HepG2 (cell line): Measurements from ENCODE around the gene HEATR1. TPM values are rescaled to one million over a fixed set of nuclear protein-coding genes. Genes with fewer than 3 reads are reported as not detected.

Experiments
- HOXA9 ChIP-seq: sonication (generic); formaldehyde crosslinking; IDR thresholded peaks from 2 replicates; pipeline ENCODE4 v1.8.1; 2022; ENCODE audit warnings: missing genetic modification reagents, mild to moderate bottlenecking, moderate library complexity, borderline replicate concordance
- RARA ChIP-seq: IDR thresholded peaks from 2 replicates; pipeline ENCODE4 v1.6.1; 2016; ENCODE audit warnings: missing genetic modification reagents, missing compliant biosample characterization
- RELA ChIP-seq: sonication (generic); formaldehyde crosslinking; IDR thresholded peaks from 2 replicates; pipeline ENCODE4 v1.4.0; 2020; ENCODE audit warnings: missing genetic modification reagents
- TEAD3 ChIP-seq: optimal IDR thresholded peaks from 2 replicates; pipeline ENCODE3; 2016; ENCODE audit warnings: borderline replicate concordance
- polyA plus RNA-seq, 8 experiments: library from polyadenylated mRNA; depleted of rRNA in 3 of 8; stranded (reverse) in 7 of 8; unstranded in 1 of 8; fragments of >200 nt; fragmentation: Illumina TruSeq in 4 of 8; extraction: Trizol in 4 of 8; gene quantifications; 2 replicates each; pipeline versions ENCODE4 v1.2.1 to v1.2.3, GENCODE V29; 2011 to 2016; ENCODE audit warnings: low read depth in 4 of 8, missing spikeins in 1 of 8, mixed read lengths in 1 of 8; ENCODE audit not compliant: insufficient read depth in 1 of 8
- total RNA-seq, 5 experiments: library from RNA; depleted of rRNA; stranded (reverse); fragments of >200 nt; fragmentation: Illumina TruSeq; extraction: Trizol; gene quantifications; 2 replicates each; pipeline ENCODE4 v1.2.3, GENCODE V29; 2016; ENCODE audit warnings: low read depth in 1 of 5
- TF ChIP-seq, protein P1 (sequence below): sonication (generic); formaldehyde crosslinking; IDR thresholded peaks from 2 replicates; pipeline ENCODE4 v1.4.0; 2020; ENCODE audit warnings: mild to moderate bottlenecking, missing genetic modification reagents
- TF ChIP-seq, protein P2 (sequence below): sonication (generic); formaldehyde crosslinking; IDR thresholded peaks from 2 replicates; pipeline ENCODE4 v1.4.0; 2020; ENCODE audit warnings: missing genetic modification reagents, mild to moderate bottlenecking, borderline replicate concordance
- TF ChIP-seq, protein P3 (sequence below): sonication (generic); formaldehyde crosslinking; IDR thresholded peaks from 2 replicates; pipeline ENCODE4 v1.5.1; 2020; ENCODE audit warnings: missing genetic modification reagents, mild to moderate bottlenecking, borderline replicate concordance
- TF ChIP-seq, protein P4 (sequence below): sonication (generic); formaldehyde crosslinking; conservative IDR thresholded peaks from 2 replicates; pipeline ENCODE4 v1.4.0; 2020; ENCODE audit warnings: mild to moderate bottlenecking, missing genetic modification reagents, moderate library complexity
- TF ChIP-seq, protein P5 (sequence below): IDR thresholded peaks from 2 replicates; pipeline ENCODE4 v1.6.1; 2012; ENCODE audit warnings: low read depth, low read length, improper control_type of control experiment

Gene HEATR1
- total and polyA plus RNA-seq, 2 of the 13 experiments (the other 11 are each of a cell fraction or from before 2014, with no cell fraction given): 10.2 to 45.8 TPM

DNA sequence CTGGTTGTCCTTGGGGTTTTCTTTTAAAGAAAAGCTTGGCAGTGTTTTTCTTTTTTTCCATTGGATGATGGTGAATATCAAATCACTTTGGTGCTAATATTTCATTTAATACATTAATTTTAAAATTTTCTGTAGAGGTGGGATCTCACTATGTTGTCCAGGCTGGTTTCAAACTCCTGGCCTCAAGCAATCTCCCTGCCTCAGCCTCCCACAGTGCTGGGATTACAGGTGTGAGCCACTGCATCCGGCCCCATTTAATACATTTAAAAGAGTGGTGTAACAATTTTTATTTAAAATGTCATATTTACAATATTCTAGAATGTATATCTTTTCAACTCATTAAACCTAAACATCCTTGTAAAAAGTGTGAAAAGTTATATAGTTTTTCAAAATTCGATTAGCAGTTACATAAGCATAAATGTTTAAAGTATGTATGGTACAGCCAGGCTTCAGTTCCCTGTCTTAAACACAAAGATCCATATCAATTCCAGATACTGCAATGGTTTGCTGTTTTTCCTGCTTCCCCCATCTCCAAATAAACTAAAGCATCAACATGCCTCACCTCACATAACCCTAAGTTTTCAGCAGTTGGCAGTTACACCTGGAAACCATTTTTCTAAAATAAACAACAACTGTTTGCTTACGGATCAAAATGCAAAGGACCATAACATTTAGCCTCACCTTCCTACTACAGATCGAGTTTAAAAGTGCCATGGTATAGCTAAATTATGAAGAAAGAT, 89.4 kb downstream of the HEATR1 start (continued):
- TF ChIP-seq, protein P1, sequence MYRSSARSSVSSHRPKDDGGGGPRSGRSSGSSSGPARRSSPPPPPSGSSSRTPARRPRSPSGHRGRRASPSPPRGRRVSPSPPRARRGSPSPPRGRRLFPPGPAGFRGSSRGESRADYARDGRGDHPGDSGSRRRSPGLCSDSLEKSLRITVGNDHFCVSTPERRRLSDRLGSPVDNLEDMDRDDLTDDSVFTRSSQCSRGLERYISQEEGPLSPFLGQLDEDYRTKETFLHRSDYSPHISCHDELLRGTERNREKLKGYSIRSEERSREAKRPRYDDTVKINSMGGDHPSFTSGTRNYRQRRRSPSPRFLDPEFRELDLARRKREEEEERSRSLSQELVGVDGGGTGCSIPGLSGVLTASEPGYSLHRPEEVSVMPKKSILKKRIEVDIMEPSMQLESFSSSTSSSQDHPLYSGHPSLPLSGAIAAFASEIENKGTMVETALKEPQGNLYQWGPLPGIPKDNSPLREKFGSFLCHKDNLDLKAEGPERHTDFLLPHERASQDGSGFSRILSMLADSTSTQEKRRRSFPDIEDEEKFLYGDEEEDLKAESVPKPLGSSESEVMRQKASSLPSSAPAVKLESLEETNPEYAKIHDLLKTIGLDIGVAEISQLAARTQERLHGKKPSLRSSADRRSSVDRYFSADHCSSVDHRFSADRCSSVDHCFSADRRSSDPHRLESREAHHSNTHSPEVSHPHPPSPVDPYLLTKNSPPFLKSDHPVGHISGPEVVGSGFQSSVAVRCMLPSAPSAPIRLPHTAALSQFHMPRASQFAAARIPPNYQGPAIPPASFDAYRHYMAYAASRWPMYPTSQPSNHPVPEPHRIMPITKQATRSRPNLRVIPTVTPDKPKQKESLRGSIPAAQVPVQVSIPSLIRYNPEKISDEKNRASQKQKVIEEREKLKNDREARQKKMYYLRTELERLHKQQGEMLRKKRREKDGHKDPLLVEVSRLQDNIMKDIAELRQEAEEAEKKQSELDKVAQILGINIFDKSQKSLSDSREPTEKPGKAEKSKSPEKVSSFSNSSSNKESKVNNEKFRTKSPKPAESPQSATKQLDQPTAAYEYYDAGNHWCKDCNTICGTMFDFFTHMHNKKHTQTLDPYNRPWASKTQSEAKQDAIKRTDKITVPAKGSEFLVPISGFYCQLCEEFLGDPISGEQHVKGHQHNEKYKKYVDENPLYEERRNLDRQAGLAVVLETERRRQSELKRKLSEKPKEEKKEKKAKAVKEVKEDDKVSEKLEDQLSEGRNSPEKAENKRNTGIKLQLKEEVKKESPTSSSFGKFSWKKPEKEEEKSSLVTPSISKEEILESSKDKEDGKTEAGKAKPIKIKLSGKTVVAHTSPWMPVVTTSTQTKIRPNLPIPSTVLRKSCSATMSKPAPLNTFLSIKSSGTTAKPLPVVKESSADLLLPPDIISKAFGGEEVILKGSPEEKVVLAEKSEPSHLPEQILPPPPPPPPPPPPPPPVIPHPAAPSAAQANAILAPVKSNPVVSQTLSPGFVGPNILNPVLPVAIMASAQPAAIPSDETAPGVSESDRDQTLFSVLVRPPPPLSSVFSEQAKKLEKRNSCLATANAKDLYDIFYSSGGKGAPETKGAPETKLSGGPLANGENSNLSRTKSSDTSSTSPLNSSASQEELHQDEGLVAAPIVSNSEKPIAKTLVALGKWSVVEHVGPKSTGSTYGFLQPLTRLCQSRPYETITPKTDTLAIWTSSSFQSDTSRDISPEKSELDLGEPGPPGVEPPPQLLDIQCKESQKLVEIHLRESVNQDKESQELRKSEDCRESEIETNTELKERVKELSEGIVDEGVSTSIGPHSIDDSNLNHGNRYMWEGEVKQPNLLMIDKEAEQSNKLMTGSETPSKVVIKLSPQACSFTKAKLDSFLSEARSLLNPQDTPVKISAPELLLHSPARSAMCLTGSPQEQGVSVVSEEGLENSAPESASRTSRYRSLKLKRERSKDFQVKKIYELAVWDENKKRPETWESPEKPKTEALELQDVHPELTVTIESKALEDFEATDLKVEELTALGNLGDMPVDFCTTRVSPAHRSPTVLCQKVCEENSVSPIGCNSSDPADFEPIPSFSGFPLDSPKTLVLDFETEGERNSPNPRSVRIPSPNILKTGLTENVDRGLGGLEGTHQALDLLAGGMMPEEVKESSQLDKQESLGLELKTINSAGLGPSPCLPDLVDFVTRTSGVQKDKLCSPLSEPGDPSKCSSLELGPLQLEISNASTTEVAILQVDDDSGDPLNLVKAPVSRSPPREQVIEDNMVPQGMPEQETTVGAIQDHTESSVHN (CRISPR knock-in tag): no peak
- TF ChIP-seq RARA (CRISPR knock-in tag) (peak; percentile 65), TEAD3 (CRISPR knock-in tag) (peak; percentile 30), HOXA9 (CRISPR knock-in tag) (no peak), RELA (CRISPR knock-in tag) (no peak)
- TF ChIP-seq, protein P2, sequence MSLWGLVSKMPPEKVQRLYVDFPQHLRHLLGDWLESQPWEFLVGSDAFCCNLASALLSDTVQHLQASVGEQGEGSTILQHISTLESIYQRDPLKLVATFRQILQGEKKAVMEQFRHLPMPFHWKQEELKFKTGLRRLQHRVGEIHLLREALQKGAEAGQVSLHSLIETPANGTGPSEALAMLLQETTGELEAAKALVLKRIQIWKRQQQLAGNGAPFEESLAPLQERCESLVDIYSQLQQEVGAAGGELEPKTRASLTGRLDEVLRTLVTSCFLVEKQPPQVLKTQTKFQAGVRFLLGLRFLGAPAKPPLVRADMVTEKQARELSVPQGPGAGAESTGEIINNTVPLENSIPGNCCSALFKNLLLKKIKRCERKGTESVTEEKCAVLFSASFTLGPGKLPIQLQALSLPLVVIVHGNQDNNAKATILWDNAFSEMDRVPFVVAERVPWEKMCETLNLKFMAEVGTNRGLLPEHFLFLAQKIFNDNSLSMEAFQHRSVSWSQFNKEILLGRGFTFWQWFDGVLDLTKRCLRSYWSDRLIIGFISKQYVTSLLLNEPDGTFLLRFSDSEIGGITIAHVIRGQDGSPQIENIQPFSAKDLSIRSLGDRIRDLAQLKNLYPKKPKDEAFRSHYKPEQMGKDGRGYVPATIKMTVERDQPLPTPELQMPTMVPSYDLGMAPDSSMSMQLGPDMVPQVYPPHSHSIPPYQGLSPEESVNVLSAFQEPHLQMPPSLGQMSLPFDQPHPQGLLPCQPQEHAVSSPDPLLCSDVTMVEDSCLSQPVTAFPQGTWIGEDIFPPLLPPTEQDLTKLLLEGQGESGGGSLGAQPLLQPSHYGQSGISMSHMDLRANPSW (CRISPR knock-in tag): 0 out of 2 replicates have a peak, but pooled peaks have one; percentile 8
- TF ChIP-seq, protein P3, sequence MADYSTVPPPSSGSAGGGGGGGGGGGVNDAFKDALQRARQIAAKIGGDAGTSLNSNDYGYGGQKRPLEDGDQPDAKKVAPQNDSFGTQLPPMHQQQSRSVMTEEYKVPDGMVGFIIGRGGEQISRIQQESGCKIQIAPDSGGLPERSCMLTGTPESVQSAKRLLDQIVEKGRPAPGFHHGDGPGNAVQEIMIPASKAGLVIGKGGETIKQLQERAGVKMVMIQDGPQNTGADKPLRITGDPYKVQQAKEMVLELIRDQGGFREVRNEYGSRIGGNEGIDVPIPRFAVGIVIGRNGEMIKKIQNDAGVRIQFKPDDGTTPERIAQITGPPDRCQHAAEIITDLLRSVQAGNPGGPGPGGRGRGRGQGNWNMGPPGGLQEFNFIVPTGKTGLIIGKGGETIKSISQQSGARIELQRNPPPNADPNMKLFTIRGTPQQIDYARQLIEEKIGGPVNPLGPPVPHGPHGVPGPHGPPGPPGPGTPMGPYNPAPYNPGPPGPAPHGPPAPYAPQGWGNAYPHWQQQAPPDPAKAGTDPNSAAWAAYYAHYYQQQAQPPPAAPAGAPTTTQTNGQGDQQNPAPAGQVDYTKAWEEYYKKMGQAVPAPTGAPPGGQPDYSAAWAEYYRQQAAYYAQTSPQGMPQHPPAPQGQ: no peak
- TF ChIP-seq, protein P4, sequence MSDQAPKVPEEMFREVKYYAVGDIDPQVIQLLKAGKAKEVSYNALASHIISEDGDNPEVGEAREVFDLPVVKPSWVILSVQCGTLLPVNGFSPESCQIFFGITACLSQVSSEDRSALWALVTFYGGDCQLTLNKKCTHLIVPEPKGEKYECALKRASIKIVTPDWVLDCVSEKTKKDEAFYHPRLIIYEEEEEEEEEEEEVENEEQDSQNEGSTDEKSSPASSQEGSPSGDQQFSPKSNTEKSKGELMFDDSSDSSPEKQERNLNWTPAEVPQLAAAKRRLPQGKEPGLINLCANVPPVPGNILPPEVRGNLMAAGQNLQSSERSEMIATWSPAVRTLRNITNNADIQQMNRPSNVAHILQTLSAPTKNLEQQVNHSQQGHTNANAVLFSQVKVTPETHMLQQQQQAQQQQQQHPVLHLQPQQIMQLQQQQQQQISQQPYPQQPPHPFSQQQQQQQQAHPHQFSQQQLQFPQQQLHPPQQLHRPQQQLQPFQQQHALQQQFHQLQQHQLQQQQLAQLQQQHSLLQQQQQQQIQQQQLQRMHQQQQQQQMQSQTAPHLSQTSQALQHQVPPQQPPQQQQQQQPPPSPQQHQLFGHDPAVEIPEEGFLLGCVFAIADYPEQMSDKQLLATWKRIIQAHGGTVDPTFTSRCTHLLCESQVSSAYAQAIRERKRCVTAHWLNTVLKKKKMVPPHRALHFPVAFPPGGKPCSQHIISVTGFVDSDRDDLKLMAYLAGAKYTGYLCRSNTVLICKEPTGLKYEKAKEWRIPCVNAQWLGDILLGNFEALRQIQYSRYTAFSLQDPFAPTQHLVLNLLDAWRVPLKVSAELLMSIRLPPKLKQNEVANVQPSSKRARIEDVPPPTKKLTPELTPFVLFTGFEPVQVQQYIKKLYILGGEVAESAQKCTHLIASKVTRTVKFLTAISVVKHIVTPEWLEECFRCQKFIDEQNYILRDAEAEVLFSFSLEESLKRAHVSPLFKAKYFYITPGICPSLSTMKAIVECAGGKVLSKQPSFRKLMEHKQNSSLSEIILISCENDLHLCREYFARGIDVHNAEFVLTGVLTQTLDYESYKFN: peak; percentile 93
- TF ChIP-seq, protein P5, sequence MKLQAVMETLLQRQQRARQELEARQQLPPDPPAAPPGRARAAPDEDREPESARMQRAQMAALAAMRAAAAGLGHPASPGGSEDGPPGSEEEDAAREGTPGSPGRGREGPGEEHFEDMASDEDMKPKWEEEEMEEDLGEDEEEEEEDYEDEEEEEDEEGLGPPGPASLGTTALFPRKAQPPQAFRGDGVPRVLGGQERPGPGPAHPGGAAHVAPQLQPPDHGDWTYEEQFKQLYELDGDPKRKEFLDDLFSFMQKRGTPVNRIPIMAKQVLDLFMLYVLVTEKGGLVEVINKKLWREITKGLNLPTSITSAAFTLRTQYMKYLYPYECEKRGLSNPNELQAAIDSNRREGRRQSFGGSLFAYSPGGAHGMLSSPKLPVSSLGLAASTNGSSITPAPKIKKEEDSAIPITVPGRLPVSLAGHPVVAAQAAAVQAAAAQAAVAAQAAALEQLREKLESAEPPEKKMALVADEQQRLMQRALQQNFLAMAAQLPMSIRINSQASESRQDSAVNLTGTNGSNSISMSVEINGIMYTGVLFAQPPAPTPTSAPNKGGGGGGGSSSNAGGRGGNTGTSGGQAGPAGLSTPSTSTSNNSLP: peak; percentile 61
